IMR-90 (cell line): Measurements from ENCODE around the gene CHD6. TPM values are rescaled to one million over a fixed set of nuclear protein-coding genes. Genes with fewer than 3 reads are reported as not detected.

Experiments
- ATAC-seq: fragments of 200-7000 bp; cut with Tn5 transposase; 2 replicates; pipeline ENCODE4 v1.9.1; 2020; ENCODE audit warnings: low read depth, mild to moderate bottlenecking, moderate library complexity
- BruUV-seq: library from RNA; stranded (reverse); fragments of 400-500 nt; replicated peaks from 2 replicates; lab custom pipeline; 2021; lab: Mats Ljungman, UMichigan
- CTCF ChIA-PET: fragments of 300-600 bp; formaldehyde crosslinking; extraction: SDS; loops from one replicate; lab custom pipeline; 2021; ENCODE audit warnings: antibody characterized with exemption; lab: Yijun Ruan, JAX
- POLR2A ChIA-PET: fragments of 300-600 bp; sonication (Branson Sonifier 250); formaldehyde crosslinking; loops from one replicate; lab custom pipeline; 2022; ENCODE audit warnings: antibody characterized with exemption; ENCODE audit not compliant: unreplicated experiment; lab: Charles Lee
- DNase-seq: peaks from one replicate; pipeline ENCODE4 v3.0.0; 2013
- H2AFZ ChIP-seq: replicated peaks from 2 replicates; pipeline ENCODE3; 2013; ENCODE audit warnings: low read length, mild to moderate bottlenecking; ENCODE audit not compliant: poor library complexity
- H2AK5ac ChIP-seq: 2 replicates; pipeline ENCODE4 v1.6.1; 2013; ENCODE audit warnings: low read depth, low read length, inconsistent platforms
- H2AK9ac ChIP-seq: replicated peaks from 2 replicates; pipeline ENCODE3; 2013; ENCODE audit warnings: mild to moderate bottlenecking, low read depth, low read length, moderate library complexity; ENCODE audit not compliant: poor library complexity
- H2BK120ac ChIP-seq: 2 replicates; pipeline ENCODE4 v1.6.1; 2013; ENCODE audit warnings: low read depth, low read length, inconsistent platforms
- H2BK15ac ChIP-seq: 3 replicates; pipeline ENCODE4 v1.6.1; 2013; ENCODE audit warnings: low read depth, low read length, inconsistent platforms
- H2BK20ac ChIP-seq: 2 replicates; pipeline ENCODE4 v1.6.1; 2013; ENCODE audit warnings: low read depth, mild to moderate bottlenecking, inconsistent platforms, low read length, moderate library complexity
- H2BK5ac ChIP-seq: 2 replicates; pipeline ENCODE4 v1.6.1; 2013; ENCODE audit warnings: mild to moderate bottlenecking, low read depth, low read length, inconsistent platforms; ENCODE audit not compliant: poor library complexity, severe bottlenecking
- H3K14ac ChIP-seq: replicated peaks from 2 replicates; pipeline ENCODE4 v1.6.1; 2013; ENCODE audit warnings: low read depth, low read length, inconsistent platforms
- H3K18ac ChIP-seq: 2 replicates; pipeline ENCODE4 v1.6.1; 2013; ENCODE audit warnings: low read depth, low read length, control low read depth
- H3K23ac ChIP-seq: 2 replicates; pipeline ENCODE4 v1.6.1; 2013; ENCODE audit warnings: low read depth, low read length, inconsistent platforms
- H3K27ac ChIP-seq: 2 replicates; pipeline ENCODE4 v1.5.1; 2013; ENCODE audit warnings: mild to moderate bottlenecking, control low read depth, low read length; ENCODE audit not compliant: insufficient read depth
- H3K27me3 ChIP-seq: 2 replicates; pipeline ENCODE4 v1.6.1; 2013; ENCODE audit warnings: low read length; ENCODE audit not compliant: control insufficient read depth, insufficient read depth
- H3K36me3 ChIP-seq: 2 replicates; pipeline ENCODE4 v1.6.1; 2013; ENCODE audit warnings: low read length, mixed read lengths; ENCODE audit not compliant: control insufficient read depth, insufficient read depth
- H3K4ac ChIP-seq: 2 replicates; pipeline ENCODE4 v1.6.1; 2013; ENCODE audit warnings: low read depth, low read length, inconsistent platforms
- H3K4me1 ChIP-seq: 2 replicates; pipeline ENCODE4 v1.6.1; 2013; ENCODE audit warnings: low read length, mixed read lengths; ENCODE audit not compliant: control insufficient read depth, insufficient read depth
- H3K4me2 ChIP-seq: 2 replicates; pipeline ENCODE4 v1.6.1; 2013; ENCODE audit warnings: low read depth, mild to moderate bottlenecking, control low read depth, low read length, moderate library complexity
- H3K4me3 ChIP-seq: 2 replicates; pipeline ENCODE4 v1.5.1; 2013; ENCODE audit warnings: low read depth, mild to moderate bottlenecking, control low read depth, low read length, moderate library complexity; ENCODE audit not compliant: insufficient read depth
- H3K56ac ChIP-seq: 2 replicates; pipeline ENCODE4 v1.6.1; 2013; ENCODE audit warnings: low read length, inconsistent platforms; ENCODE audit not compliant: insufficient read depth; ENCODE audit errors: extremely low read depth
- H3K79me1 ChIP-seq, 2 experiments: 2 replicates each; pipeline ENCODE4 v1.6.1; 2013; ENCODE audit warnings: low read length in 2 of 2, inconsistent platforms in 1 of 2, low read depth in 1 of 2
- H3K9ac ChIP-seq: 2 replicates; pipeline ENCODE4 v1.6.1; 2013; ENCODE audit warnings: low read depth, low read length, control low read depth
- H3K9me1 ChIP-seq: 2 replicates; pipeline ENCODE4 v1.6.1; 2013; ENCODE audit warnings: low read length, inconsistent platforms; ENCODE audit not compliant: insufficient read depth
- H3K9me3 ChIP-seq: 2 replicates; pipeline ENCODE4 v1.6.1; 2013; ENCODE audit warnings: low read length; ENCODE audit not compliant: control insufficient read depth, insufficient read depth
- H4K20me1 ChIP-seq: 2 replicates; pipeline ENCODE4 v1.6.1; 2013; ENCODE audit warnings: low read length, inconsistent platforms; ENCODE audit not compliant: insufficient read depth
- H4K5ac ChIP-seq: 2 replicates; pipeline ENCODE4 v1.6.1; 2013; ENCODE audit warnings: mild to moderate bottlenecking, low read depth, low read length, control low read depth
- H4K8ac ChIP-seq, 2 experiments: 2 replicates each; pipeline ENCODE4 v1.6.1; 2013; ENCODE audit warnings: low read depth in 2 of 2, low read length in 2 of 2, control low read depth in 1 of 2, inconsistent platforms in 1 of 2
- H4K91ac ChIP-seq: 2 replicates; pipeline ENCODE4 v1.6.1; 2013; ENCODE audit warnings: low read depth, low read length, inconsistent platforms; ENCODE audit not compliant: insufficient read depth
- BHLHE40 ChIP-seq: fragments of 150-350 bp; IDR thresholded peaks from 2 replicates; pipeline ENCODE4 v1.6.1; 2016; ENCODE audit warnings: mild to moderate bottlenecking, low read depth, low read length
- CHD1 ChIP-seq: IDR thresholded peaks from 2 replicates; pipeline ENCODE4 v1.6.1; 2012; ENCODE audit warnings: low read depth, low read length, improper control_type of control experiment
- CTCF ChIP-seq: conservative IDR thresholded peaks from 2 replicates; pipeline ENCODE4 v1.5.1; 2012; ENCODE audit warnings: mild to moderate bottlenecking, low read depth, low read length, improper control_type of control experiment
- NFE2L2 ChIP-seq: fragments of 150-350 bp; IDR thresholded peaks from 2 replicates; pipeline ENCODE4 v1.6.1; 2016; ENCODE audit warnings: low read depth, mild to moderate bottlenecking, low read length
- RAD21 ChIP-seq: IDR thresholded peaks from 2 replicates; pipeline ENCODE4 v1.6.1; 2012; ENCODE audit warnings: low read length, improper control_type of control experiment
- RCOR1 ChIP-seq: IDR thresholded peaks from 2 replicates; pipeline ENCODE4 v1.6.1; 2012; ENCODE audit warnings: mild to moderate bottlenecking, low read length, improper control_type of control experiment; ENCODE audit not compliant: insufficient replicate concordance
- RFX5 ChIP-seq: IDR thresholded peaks from 2 replicates; pipeline ENCODE4 v1.8.0; 2012; ENCODE audit warnings: low read depth, mild to moderate bottlenecking, low read length, moderate library complexity
- SMC3 ChIP-seq: fragments of 150-350 bp; IDR thresholded peaks from 2 replicates; pipeline ENCODE4 v1.6.1; 2016; ENCODE audit warnings: low read depth, mild to moderate bottlenecking, antibody characterized with exemption, low read length, moderate library complexity
- USF2 ChIP-seq: fragments of 150-350 bp; IDR thresholded peaks from 2 replicates; pipeline ENCODE4 v1.6.1; 2017; ENCODE audit warnings: mild to moderate bottlenecking, antibody characterized with exemption, low read length, low read depth
- WGBS, 2 experiments: methylation state at CpG; one replicate each; pipeline versions ENCODE4 v1.1.5 to v1.1.7; 2013; ENCODE audit warnings: missing lambda C conversion rate in 2 of 2; ENCODE audit not compliant: insufficient read length in 1 of 2; ENCODE audit errors: extremely low coverage in 2 of 2; 5-methylcytosine and 5-hydroxymethylcytosine counted together
- dilution Hi-C: fragments of 300-500 bp; cut with HindIII; formaldehyde crosslinking; loops from one replicate; pipeline ENCODE4 v1.14.3; 2018; ENCODE audit warnings: low sequenced_read_pairs; ENCODE audit not compliant: unreplicated experiment
- in situ Hi-C: fragments of 300-500 bp; cut with MboI; formaldehyde crosslinking; loops from 3 replicates; pipeline ENCODE4 v1.14.3; 2019; ENCODE audit warnings: low sequenced_read_pairs, inconsistent platforms, mixed read lengths
- intact Hi-C: fragments of 100-400 bp; cut with micrococcal nuclease; formaldehyde crosslinking; loops from 2 replicates; pipeline ENCODE4 v1.10.0; 2022
- polyA plus RNA-seq, 3 experiments: library from polyadenylated mRNA; depleted of rRNA; stranded (reverse); fragments of >200 nt; gene quantifications; 2 replicates each; pipeline ENCODE4 v1.2.3, GENCODE V29; 2012; ENCODE audit warnings: low replicate concordance in 1 of 3
- total RNA-seq: library from RNA; depleted of rRNA; stranded (reverse); fragments of >200 nt; gene quantifications from 2 replicates; pipeline ENCODE4 v1.2.3, GENCODE V29; 2012

The CHD6 gene
- total and polyA plus RNA-seq, 2 of the 4 experiments (the other 2 are of a cell fraction), result 8.8 to 26.7 TPM

- TF ChIP-seq USF2, result no peak
Measured at GRCh38 chr20:41538810-41539596, 79.2 kb downstream of the CHD6 start (continued).

GRCh38 chr20:41537865-41538264 is 80.3 kb downstream of the CHD6 start:
- no peak overlapping the region for H3K56ac ChIP-seq
- H3K23ac ChIP-seq, result no peak overlapping the region
- WGBS, 2 experiments, result no CpG with 5 or more reads among the region's 4 CpGs
- H2AFZ ChIP-seq, result no peak overlapping the region
- H3K9ac ChIP-seq, result no peak overlapping the region
- H2AK9ac ChIP-seq, result no peak overlapping the region
- no peak overlapping the region for H3K18ac ChIP-seq
- ChIA-PET CTCF (no interaction called here), POLR2A (no interaction called here)
- H2AK5ac ChIP-seq, result no peak overlapping the region
- H3K27me3 ChIP-seq, result no peaks in the 10 kb centered on the region
- no peak overlapping the region for H3K4ac ChIP-seq
- TF ChIP-seq NFE2L2, result no peak
- no peak for TF ChIP-seq RFX5
- no peak for TF ChIP-seq RCOR1
- no peak for TF ChIP-seq BHLHE40
- no peak for TF ChIP-seq CTCF
- TF ChIP-seq CHD1, result no peak
- no peak for TF ChIP-seq RAD21
- TF ChIP-seq SMC3, result no peak
- DNase-seq, result no peak
- peaks cover 14% of the 10 kb centered on the region; the same call in 1 of the 2 replicates for H3K9me1 ChIP-seq
- H4K8ac ChIP-seq, result no peak overlapping the region
- intact Hi-C loops (no loop called here), dilution Hi-C loops (no loop called here), in situ Hi-C loops (no loop called here)
- no peak overlapping the region for H2BK15ac ChIP-seq
- peaks cover 10% of the 10 kb centered on the region for H3K36me3 ChIP-seq
- H3K4me1 ChIP-seq, result peaks cover 2% of the 10 kb centered on the region; the same call in 1 of the 2 replicates
- H2BK5ac ChIP-seq, result no peak overlapping the region
- H4K91ac ChIP-seq, result no peak overlapping the region
- peaks cover 26 to 39% of the 10 kb centered on the region in 2 experiments for H3K79me1 ChIP-seq
- H3K9me3 ChIP-seq, result peaks cover 3% of the 10 kb centered on the region; the same call in 1 of the 2 replicates
- H3K27ac ChIP-seq, result no peak overlapping the region
- no peak for ATAC-seq
- BruUV-seq, result no TSS peak
- H4K20me1 ChIP-seq, result peaks cover 11% of the 10 kb centered on the region
- H3K4me3 ChIP-seq, result no peak overlapping the region
- no peak overlapping the region for H2BK120ac ChIP-seq
- H2BK20ac ChIP-seq, result no peak overlapping the region
- no peak overlapping the region for H3K14ac ChIP-seq
- H4K5ac ChIP-seq, result no peak overlapping the region
- no peak overlapping the region for H3K4me2 ChIP-seq
